WTC11 (cell line): ENCODE data around the gene AFF2. TPM values are rescaled to one million over a fixed set of nuclear protein-coding genes. Genes with fewer than 3 reads are reported as not detected.

ENCODE experiments used
- ATAC-seq: fragments of 200-7000 bp; cut with Tn5 transposase; 2 replicates; pipeline ENCODE4 v1.10.0; 2021; ENCODE audit warnings: mild to moderate bottlenecking, moderate library complexity
- CTCF ChIA-PET: fragments of 300-600 bp; sonication (Branson Sonifier 250); formaldehyde crosslinking; loops from one replicate; lab custom pipeline; 2021; ENCODE audit warnings: antibody characterized with exemption; lab: Charles Lee
- POLR2A ChIA-PET: fragments of 350-600 bp; sonication (Branson Sonifier 250); formaldehyde crosslinking; loops from one replicate; lab custom pipeline; 2021; ENCODE audit warnings: antibody characterized with exemption; lab: Charles Lee
- DNase-seq: peaks from one replicate; pipeline ENCODE4 v3.0.0; 2021; ENCODE audit warnings: low spot score
- H3K27ac Mint-ChIP-seq: 2 replicates; pipeline ENCODE4 v1.8.0; 2021; ENCODE audit warnings: mixed read lengths
- H3K27me3 Mint-ChIP-seq: 2 replicates; pipeline ENCODE4 v1.8.0; 2021; ENCODE audit warnings: low read depth, mild to moderate bottlenecking, moderate library complexity, mixed read lengths
- H3K36me3 Mint-ChIP-seq: 2 replicates; pipeline ENCODE4 v1.8.0; 2021; ENCODE audit warnings: mixed read lengths
- H3K4me1 Mint-ChIP-seq: 2 replicates; pipeline ENCODE4 v1.8.0; 2022; ENCODE audit warnings: mixed read lengths
- H3K4me3 Mint-ChIP-seq: 2 replicates; pipeline ENCODE4 v1.8.0; 2021; ENCODE audit warnings: mild to moderate bottlenecking, moderate library complexity, mixed read lengths
- H3K9me3 Mint-ChIP-seq: 2 replicates; pipeline ENCODE4 v1.8.0; 2021; ENCODE audit warnings: mixed read lengths
- ATF1 ChIP-seq: sonication (generic); formaldehyde crosslinking; IDR thresholded peaks from 2 replicates; pipeline ENCODE4 v1.8.1; 2023; ENCODE audit warnings: mild to moderate bottlenecking, moderate library complexity, missing genetic modification reagents
- ELF4 ChIP-seq: sonication (generic); formaldehyde crosslinking; IDR thresholded peaks from 2 replicates; pipeline ENCODE4 v1.8.1; 2022; ENCODE audit warnings: low read depth, mild to moderate bottlenecking, moderate library complexity, missing genetic modification reagents
- FOXP1 ChIP-seq: sonication (generic); formaldehyde crosslinking; IDR thresholded peaks from 2 replicates; pipeline ENCODE4 v1.8.0; 2022; ENCODE audit warnings: missing genetic modification reagents, mild to moderate bottlenecking, moderate library complexity, borderline replicate concordance
- GRHL2 ChIP-seq: fragments of 250-450 bp; sonication (Bioruptor Pico); IDR thresholded peaks from 2 replicates; pipeline ENCODE4 v1.8.0; 2022; ENCODE audit warnings: mild to moderate bottlenecking, moderate library complexity; ENCODE audit not compliant: insufficient replicate concordance, severe bottlenecking
- GTF2I ChIP-seq: fragments of 250-450 bp; sonication (Bioruptor Pico); conservative IDR thresholded peaks from 2 replicates; pipeline ENCODE4 v1.4.0; 2021; ENCODE audit warnings: mild to moderate bottlenecking
- JAZF1 ChIP-seq: fragments of 250-450 bp; sonication (Bioruptor Pico); IDR thresholded peaks from 2 replicates; pipeline ENCODE4 v1.9.0; 2021; ENCODE audit warnings: moderate library complexity, mild to moderate bottlenecking, inconsistent platforms
- KAT7 ChIP-seq: sonication (generic); formaldehyde crosslinking; IDR thresholded peaks from 2 replicates; pipeline ENCODE4 v1.8.1; 2023; ENCODE audit warnings: missing genetic modification reagents, mild to moderate bottlenecking, borderline replicate concordance
- NFATC4 ChIP-seq: fragments of 250-450 bp; sonication (Bioruptor Pico); IDR thresholded peaks from 2 replicates; pipeline ENCODE4 v1.9.0; 2021; ENCODE audit warnings: mild to moderate bottlenecking
- PRRX2 ChIP-seq: fragments of 250-450 bp; sonication (Bioruptor Pico); IDR thresholded peaks from 2 replicates; pipeline ENCODE4 v1.8.0; 2021; ENCODE audit warnings: mild to moderate bottlenecking
- RELA ChIP-seq: sonication (generic); formaldehyde crosslinking; IDR thresholded peaks from 2 replicates; pipeline ENCODE4 v1.8.1; 2022; ENCODE audit warnings: missing genetic modification reagents, mild to moderate bottlenecking, borderline replicate concordance
- RORB ChIP-seq: fragments of 250-450 bp; sonication (Bioruptor Pico); IDR thresholded peaks from 2 replicates; pipeline ENCODE4 v1.9.0; 2021; ENCODE audit warnings: mild to moderate bottlenecking
- TP53 ChIP-seq: sonication (generic); formaldehyde crosslinking; IDR thresholded peaks from 2 replicates; pipeline ENCODE4 v1.8.1; 2023; ENCODE audit warnings: mild to moderate bottlenecking, missing genetic modification reagents
- ZNF219 ChIP-seq: sonication (generic); formaldehyde crosslinking; IDR thresholded peaks from 2 replicates; pipeline ENCODE4 v1.8.0; 2023; ENCODE audit warnings: missing genetic modification reagents, mild to moderate bottlenecking, borderline replicate concordance
- ZNF396 ChIP-seq: fragments of 250-450 bp; sonication (Bioruptor Pico); IDR thresholded peaks from 2 replicates; pipeline ENCODE4 v1.8.0; 2021; ENCODE audit warnings: mild to moderate bottlenecking, moderate library complexity, borderline replicate concordance
- total RNA-seq: library from RNA; stranded (reverse); gene quantifications from 3 replicates; pipeline ENCODE4 v1.2.3, GENCODE V29; 2021
- TF ChIP-seq, protein P1 (sequence below): fragments of 250-450 bp; sonication (Bioruptor Pico); conservative IDR thresholded peaks from 2 replicates; pipeline ENCODE4 v1.9.0; 2021; ENCODE audit warnings: mild to moderate bottlenecking
- TF ChIP-seq, protein P2 (sequence below): sonication (generic); formaldehyde crosslinking; IDR thresholded peaks from 2 replicates; pipeline ENCODE4 v1.8.1; 2022; ENCODE audit warnings: missing genetic modification reagents, borderline replicate concordance
- TF ChIP-seq, protein P3 (sequence below): sonication (generic); formaldehyde crosslinking; IDR thresholded peaks from 2 replicates; pipeline ENCODE4 v1.8.1; 2023; ENCODE audit warnings: mild to moderate bottlenecking, missing genetic modification reagents, borderline replicate concordance
- TF ChIP-seq, protein P4 (sequence below): sonication (generic); formaldehyde crosslinking; IDR thresholded peaks from 2 replicates; pipeline ENCODE4 v1.8.1; 2023; ENCODE audit warnings: mild to moderate bottlenecking, moderate library complexity, missing genetic modification reagents
- TF ChIP-seq, protein P5 (sequence below): sonication (generic); formaldehyde crosslinking; IDR thresholded peaks from 2 replicates; pipeline ENCODE4 v1.8.0; 2022; ENCODE audit warnings: missing genetic modification reagents
- TF ChIP-seq, protein P6 (sequence below): sonication (generic); formaldehyde crosslinking; IDR thresholded peaks from 2 replicates; pipeline ENCODE4 v1.8.0; 2022; ENCODE audit warnings: mild to moderate bottlenecking, missing genetic modification reagents

AFF2 gene
- total RNA-seq, 1 experiment from 2014 or later: 7.6 TPM

DNA sequence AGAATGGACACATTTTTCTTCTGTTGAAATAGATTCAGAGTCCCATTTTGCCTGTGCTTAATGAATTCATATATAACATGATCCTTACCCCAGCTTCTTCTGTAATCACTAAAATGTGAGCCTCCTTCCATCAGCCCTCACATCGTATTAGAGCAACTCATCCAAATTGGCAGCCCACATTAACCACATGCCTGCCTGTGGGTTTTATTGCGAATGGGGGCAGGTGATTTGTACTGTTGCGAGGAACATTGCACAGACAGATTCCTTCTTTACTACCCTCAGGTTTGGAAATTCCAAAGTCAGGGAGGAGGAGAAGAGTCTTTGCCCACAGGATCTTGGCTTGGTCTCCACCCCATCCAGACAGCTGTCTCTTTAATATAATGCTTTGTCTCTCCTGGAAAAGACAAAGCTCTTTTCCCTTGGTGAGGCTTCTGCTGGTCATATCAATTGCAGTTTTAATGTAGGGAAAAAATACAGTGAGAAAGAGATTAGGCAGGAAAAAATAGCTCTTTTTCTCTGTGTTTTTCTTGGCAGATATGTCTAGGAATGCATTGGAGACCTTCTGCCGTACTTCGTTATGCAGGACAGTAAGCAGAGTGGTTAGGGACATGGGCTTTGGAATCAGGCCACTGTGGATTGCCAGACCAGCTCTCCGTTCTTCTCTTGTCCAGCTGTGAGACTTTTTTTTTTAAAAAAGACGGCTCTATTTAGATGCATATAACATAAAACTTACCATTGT lies 371.2 kb downstream of the AFF2 start (continued):
- TF ChIP-seq, protein P1, sequence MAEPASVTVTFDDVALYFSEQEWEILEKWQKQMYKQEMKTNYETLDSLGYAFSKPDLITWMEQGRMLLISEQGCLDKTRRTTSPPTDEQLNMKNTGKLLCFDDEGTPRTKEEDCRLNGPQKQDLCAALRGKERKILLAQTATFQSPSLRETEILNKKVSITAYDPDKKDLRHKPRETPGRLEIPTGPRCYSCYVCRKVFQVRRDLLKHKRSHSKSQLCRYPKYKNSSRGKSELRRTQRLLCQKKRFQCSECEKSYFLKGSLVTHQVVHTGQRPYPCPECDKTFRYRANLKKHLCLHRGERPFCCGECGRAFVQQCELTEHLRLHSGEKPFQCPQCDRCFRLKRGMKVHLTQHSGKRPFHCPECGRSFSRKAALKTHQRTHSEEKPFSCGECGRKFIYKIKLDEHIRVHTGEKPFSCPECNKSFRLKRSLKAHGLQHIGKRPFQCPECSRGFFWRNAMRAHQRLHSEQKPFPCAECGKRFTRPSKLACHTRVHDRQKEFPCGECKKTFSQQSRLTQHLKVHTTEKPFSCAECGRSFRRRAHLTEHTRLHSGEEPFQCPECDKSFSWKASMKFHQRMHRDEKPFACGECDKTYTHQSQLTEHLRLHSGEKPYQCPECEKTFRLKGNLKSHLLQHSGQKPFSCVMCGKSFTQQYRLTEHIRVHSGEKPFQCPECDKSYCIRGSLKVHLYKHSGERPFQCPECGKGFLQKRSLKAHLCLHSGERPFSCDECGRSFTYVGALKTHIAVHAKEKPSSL: no peak
- TF ChIP-seq JAZF1 (CRISPR knock-in tag) (no peak), PRRX2 (CRISPR knock-in tag) (no peak), GRHL2 (CRISPR knock-in tag) (no peak), ZNF219 (CRISPR knock-in tag) (no peak), ATF1 (CRISPR knock-in tag) (no peak)
- TF ChIP-seq, protein P2, sequence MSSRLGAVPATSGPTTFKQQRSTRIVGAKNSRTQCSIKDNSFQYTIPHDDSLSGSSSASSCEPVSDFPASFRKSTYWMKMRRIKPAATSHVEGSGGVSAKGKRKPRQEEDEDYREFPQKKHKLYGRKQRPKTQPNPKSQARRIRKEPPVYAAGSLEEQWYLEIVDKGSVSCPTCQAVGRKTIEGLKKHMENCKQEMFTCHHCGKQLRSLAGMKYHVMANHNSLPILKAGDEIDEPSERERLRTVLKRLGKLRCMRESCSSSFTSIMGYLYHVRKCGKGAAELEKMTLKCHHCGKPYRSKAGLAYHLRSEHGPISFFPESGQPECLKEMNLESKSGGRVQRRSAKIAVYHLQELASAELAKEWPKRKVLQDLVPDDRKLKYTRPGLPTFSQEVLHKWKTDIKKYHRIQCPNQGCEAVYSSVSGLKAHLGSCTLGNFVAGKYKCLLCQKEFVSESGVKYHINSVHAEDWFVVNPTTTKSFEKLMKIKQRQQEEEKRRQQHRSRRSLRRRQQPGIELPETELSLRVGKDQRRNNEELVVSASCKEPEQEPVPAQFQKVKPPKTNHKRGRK: no peak
- TF ChIP-seq, protein P3, sequence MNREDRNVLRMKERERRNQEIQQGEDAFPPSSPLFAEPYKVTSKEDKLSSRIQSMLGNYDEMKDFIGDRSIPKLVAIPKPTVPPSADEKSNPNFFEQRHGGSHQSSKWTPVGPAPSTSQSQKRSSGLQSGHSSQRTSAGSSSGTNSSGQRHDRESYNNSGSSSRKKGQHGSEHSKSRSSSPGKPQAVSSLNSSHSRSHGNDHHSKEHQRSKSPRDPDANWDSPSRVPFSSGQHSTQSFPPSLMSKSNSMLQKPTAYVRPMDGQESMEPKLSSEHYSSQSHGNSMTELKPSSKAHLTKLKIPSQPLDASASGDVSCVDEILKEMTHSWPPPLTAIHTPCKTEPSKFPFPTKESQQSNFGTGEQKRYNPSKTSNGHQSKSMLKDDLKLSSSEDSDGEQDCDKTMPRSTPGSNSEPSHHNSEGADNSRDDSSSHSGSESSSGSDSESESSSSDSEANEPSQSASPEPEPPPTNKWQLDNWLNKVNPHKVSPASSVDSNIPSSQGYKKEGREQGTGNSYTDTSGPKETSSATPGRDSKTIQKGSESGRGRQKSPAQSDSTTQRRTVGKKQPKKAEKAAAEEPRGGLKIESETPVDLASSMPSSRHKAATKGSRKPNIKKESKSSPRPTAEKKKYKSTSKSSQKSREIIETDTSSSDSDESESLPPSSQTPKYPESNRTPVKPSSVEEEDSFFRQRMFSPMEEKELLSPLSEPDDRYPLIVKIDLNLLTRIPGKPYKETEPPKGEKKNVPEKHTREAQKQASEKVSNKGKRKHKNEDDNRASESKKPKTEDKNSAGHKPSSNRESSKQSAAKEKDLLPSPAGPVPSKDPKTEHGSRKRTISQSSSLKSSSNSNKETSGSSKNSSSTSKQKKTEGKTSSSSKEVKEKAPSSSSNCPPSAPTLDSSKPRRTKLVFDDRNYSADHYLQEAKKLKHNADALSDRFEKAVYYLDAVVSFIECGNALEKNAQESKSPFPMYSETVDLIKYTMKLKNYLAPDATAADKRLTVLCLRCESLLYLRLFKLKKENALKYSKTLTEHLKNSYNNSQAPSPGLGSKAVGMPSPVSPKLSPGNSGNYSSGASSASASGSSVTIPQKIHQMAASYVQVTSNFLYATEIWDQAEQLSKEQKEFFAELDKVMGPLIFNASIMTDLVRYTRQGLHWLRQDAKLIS: no peak
- TF ChIP-seq, protein P4, sequence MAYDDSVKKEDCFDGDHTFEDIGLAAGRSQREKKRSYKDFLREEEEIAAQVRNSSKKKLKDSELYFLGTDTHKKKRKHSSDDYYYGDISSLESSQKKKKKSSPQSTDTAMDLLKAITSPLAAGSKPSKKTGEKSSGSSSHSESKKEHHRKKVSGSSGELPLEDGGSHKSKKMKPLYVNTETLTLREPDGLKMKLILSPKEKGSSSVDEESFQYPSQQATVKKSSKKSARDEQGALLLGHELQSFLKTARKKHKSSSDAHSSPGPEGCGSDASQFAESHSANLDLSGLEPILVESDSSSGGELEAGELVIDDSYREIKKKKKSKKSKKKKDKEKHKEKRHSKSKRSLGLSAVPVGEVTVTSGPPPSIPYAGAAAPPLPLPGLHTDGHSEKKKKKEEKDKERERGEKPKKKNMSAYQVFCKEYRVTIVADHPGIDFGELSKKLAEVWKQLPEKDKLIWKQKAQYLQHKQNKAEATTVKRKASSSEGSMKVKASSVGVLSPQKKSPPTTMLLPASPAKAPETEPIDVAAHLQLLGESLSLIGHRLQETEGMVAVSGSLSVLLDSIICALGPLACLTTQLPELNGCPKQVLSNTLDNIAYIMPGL (CRISPR knock-in tag): no peak

DNA sequence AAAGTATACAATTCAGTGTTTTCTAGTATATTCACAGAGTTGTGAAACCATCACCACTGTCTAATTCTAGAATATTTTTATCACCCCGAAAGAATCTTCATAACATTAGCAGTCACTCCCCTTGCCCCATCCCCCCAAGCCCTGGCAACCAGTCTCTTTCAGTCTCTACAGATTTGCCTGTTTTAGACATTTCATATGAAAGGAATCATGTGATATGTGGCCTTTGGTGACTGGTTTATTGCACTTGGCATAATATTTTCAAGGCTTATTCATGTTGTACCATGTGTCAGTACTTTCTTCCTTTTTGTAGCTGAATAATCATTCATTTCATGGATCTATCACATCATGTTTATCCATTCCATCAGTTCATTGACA lies 371.7 kb downstream of the AFF2 start:
- no peak for DNase-seq
- POLR2A ChIA-PET: no interaction called here
- no peak for TF ChIP-seq RELA (CRISPR knock-in tag)
- no peak for TF ChIP-seq RORB (CRISPR knock-in tag)
- TF ChIP-seq TP53 (CRISPR knock-in tag): no peak
- TF ChIP-seq ELF4 (CRISPR knock-in tag): no peak
- TF ChIP-seq ZNF396 (CRISPR knock-in tag): no peak
- no peak for TF ChIP-seq FOXP1
- TF ChIP-seq, protein P5, sequence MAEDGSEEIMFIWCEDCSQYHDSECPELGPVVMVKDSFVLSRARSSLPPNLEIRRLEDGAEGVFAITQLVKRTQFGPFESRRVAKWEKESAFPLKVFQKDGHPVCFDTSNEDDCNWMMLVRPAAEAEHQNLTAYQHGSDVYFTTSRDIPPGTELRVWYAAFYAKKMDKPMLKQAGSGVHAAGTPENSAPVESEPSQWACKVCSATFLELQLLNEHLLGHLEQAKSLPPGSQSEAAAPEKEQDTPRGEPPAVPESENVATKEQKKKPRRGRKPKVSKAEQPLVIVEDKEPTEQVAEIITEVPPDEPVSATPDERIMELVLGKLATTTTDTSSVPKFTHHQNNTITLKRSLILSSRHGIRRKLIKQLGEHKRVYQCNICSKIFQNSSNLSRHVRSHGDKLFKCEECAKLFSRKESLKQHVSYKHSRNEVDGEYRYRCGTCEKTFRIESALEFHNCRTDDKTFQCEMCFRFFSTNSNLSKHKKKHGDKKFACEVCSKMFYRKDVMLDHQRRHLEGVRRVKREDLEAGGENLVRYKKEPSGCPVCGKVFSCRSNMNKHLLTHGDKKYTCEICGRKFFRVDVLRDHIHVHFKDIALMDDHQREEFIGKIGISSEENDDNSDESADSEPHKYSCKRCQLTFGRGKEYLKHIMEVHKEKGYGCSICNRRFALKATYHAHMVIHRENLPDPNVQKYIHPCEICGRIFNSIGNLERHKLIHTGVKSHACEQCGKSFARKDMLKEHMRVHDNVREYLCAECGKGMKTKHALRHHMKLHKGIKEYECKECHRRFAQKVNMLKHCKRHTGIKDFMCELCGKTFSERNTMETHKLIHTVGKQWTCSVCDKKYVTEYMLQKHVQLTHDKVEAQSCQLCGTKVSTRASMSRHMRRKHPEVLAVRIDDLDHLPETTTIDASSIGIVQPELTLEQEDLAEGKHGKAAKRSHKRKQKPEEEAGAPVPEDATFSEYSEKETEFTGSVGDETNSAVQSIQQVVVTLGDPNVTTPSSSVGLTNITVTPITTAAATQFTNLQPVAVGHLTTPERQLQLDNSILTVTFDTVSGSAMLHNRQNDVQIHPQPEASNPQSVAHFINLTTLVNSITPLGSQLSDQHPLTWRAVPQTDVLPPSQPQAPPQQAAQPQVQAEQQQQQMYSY (CRISPR knock-in tag): no peak
- TF ChIP-seq, protein P6, sequence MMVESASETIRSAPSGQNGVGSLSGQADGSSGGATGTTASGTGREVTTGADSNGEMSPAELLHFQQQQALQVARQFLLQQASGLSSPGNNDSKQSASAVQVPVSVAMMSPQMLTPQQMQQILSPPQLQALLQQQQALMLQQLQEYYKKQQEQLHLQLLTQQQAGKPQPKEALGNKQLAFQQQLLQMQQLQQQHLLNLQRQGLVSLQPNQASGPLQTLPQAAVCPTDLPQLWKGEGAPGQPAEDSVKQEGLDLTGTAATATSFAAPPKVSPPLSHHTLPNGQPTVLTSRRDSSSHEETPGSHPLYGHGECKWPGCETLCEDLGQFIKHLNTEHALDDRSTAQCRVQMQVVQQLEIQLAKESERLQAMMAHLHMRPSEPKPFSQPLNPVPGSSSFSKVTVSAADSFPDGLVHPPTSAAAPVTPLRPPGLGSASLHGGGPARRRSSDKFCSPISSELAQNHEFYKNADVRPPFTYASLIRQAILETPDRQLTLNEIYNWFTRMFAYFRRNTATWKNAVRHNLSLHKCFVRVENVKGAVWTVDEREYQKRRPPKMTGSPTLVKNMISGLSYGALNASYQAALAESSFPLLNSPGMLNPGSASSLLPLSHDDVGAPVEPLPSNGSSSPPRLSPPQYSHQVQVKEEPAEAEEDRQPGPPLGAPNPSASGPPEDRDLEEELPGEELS: no peak
- no peak for TF ChIP-seq NFATC4 (CRISPR knock-in tag)
- no peak for TF ChIP-seq GTF2I
- no peak for TF ChIP-seq KAT7 (CRISPR knock-in tag)

More for the DNA sequence above, 371.7 kb downstream of the AFF2 start:
- Mint-ChIP-seq H3K36me3 (no peaks in the 10 kb centered on the region), H3K4me3 (no peak overlapping the region), H3K4me1 (peaks cover 6% of the 10 kb centered on the region), H3K27me3 (no peaks in the 10 kb centered on the region), H3K9me3 (peaks cover 4% of the 10 kb centered on the region; the same call in 1 of the 2 replicates), H3K27ac (no peak overlapping the region)
- no peak for ATAC-seq
- CTCF ChIA-PET: no interaction called here
